Neural cell (in vitro differentiated cells): Measurements from ENCODE around the gene PTRH1.

ENCODE experiments used
- EP300 ChIP-seq: fragments of 450-650 bp; conservative IDR thresholded peaks from 2 replicates; pipeline ENCODE4 v1.6.1; 2014; ENCODE audit warnings: antibody characterized with exemption, mild to moderate bottlenecking, moderate library complexity; ENCODE audit not compliant: poor library complexity, severe bottlenecking
- EZH2 ChIP-seq: fragments of 200-600, 300-800 bp; shearing (Covaris generic), sonication (generic); IDR thresholded peaks from 2 replicates; pipeline ENCODE4 v1.6.1; 2014; ENCODE audit warnings: antibody characterized with exemption, low read length, borderline replicate concordance, mild to moderate bottlenecking; ENCODE audit not compliant: insufficient read depth, poor library complexity, severe bottlenecking
- MXI1 ChIP-seq: fragments of 450-650 bp; conservative IDR thresholded peaks from 2 replicates; pipeline ENCODE4 v1.6.1; 2014; ENCODE audit warnings: antibody characterized with exemption, mild to moderate bottlenecking; ENCODE audit not compliant: poor library complexity, severe bottlenecking
- POLR2AphosphoS5 ChIP-seq: IDR thresholded peaks from 2 replicates; pipeline ENCODE4 v1.6.1; 2012
- SMC3 ChIP-seq: fragments of 450-650 bp; conservative IDR thresholded peaks from 2 replicates; pipeline ENCODE4 v1.6.1; 2014; ENCODE audit warnings: antibody characterized with exemption, mild to moderate bottlenecking, moderate library complexity; ENCODE audit not compliant: poor library complexity
- TAF1 ChIP-seq: IDR thresholded peaks from 2 replicates; pipeline ENCODE4 v1.6.1; 2012; ENCODE audit warnings: low read depth
- TF ChIP-seq, protein P1 (sequence below): fragments of 450-650 bp; IDR thresholded peaks from 2 replicates; pipeline ENCODE4 v1.5.1; 2014; ENCODE audit warnings: antibody characterized with exemption, mild to moderate bottlenecking, moderate library complexity; ENCODE audit not compliant: poor library complexity, severe bottlenecking

DNA sequence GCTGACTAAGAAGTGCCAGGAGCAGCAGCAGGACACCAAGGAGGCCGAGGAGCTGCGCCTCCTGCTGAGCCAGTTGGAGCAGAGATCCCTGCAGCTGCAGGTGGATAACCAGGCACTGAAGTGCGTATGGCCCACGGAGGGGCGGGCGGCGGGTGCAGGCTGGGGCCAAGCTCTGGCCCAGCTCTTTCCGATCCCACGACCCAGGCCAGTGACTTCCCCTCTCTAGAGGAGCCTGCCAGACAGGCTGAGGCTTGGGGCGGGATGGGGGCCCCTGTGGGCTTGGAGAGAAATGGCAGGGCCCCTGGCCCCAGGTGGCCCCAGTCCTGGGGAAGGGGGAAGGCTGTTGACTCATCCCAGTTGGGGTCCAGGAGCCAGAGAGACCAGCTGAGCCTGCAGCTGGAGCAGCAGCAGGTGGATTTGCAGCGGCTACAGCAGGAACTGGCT lies 3.6 kb downstream of the PTRH1 start:
- TF ChIP-seq EZH2 (no peak), EP300 (no peak), MXI1 (no peak), TAF1 (no peak), SMC3 (no peak), POLR2AphosphoS5 (no peak)
- TF ChIP-seq, protein P1, sequence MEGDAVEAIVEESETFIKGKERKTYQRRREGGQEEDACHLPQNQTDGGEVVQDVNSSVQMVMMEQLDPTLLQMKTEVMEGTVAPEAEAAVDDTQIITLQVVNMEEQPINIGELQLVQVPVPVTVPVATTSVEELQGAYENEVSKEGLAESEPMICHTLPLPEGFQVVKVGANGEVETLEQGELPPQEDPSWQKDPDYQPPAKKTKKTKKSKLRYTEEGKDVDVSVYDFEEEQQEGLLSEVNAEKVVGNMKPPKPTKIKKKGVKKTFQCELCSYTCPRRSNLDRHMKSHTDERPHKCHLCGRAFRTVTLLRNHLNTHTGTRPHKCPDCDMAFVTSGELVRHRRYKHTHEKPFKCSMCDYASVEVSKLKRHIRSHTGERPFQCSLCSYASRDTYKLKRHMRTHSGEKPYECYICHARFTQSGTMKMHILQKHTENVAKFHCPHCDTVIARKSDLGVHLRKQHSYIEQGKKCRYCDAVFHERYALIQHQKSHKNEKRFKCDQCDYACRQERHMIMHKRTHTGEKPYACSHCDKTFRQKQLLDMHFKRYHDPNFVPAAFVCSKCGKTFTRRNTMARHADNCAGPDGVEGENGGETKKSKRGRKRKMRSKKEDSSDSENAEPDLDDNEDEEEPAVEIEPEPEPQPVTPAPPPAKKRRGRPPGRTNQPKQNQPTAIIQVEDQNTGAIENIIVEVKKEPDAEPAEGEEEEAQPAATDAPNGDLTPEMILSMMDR = no peak
